Stimulated activated CD8-positive, alpha-beta memory T cell treated with anti-CD3 and anti-CD28 coated beads, Interleukin-7, amount 100 ng/mL, for 24 hours (primary cell): ENCODE measurements around the gene DMC1.
A peak's percentile ranks its signal among the peaks of the same experiment; 100 is the strongest.

Source experiments
- DNase-seq: peaks from one replicate; pipeline ENCODE4 v3.0.0-alpha.2; 2020; ENCODE audit warnings: low read depth

The DMC1 gene

GRCh38 chr22:38566726-38567504 is 3.1 kb downstream of the DMC1 start:
- DNase-seq: no peak

- no peak for DNase-seq
These were observed 4.5 kb downstream of the DMC1 start for GRCh38 chr22:38565441-38565840.

- no peak for DNase-seq
These were observed 5.3 kb downstream of the DMC1 start for GRCh38 chr22:38564669-38565068.

- no peak for DNase-seq
These were observed 15.7 kb downstream of the DMC1 start for GRCh38 chr22:38554281-38554680.

- no peak for DNase-seq
These were observed 20.7 kb downstream of the DMC1 start for GRCh38 chr22:38549101-38549894.

- DNase-seq: no peak
These were observed 29.3 kb downstream of the DMC1 start for GRCh38 chr22:38540701-38541100.

GRCh38 chr22:38531251-38531938 is 38.6 kb downstream of the DMC1 start:
- no peak for DNase-seq

GRCh38 chr22:38524429-38524828 is 45.6 kb downstream of the DMC1 start:
- no peak for DNase-seq

GRCh38 chr22:38523479-38523878 is 46.5 kb downstream of the DMC1 start:
- no peak for DNase-seq

GRCh38 chr22:38523029-38523428 is 47.0 kb downstream of the DMC1 start:
- DNase-seq: no peak

GRCh38 chr22:38519453-38520250 is 50.3 kb downstream of the DMC1 start:
- no peak for DNase-seq

GRCh38 chr22:38518620-38519019 is 51.4 kb downstream of the DMC1 start:
- no peak for DNase-seq

GRCh38 chr22:38513063-38513462 is 56.9 kb downstream of the DMC1 start:
- no peak for DNase-seq

- no peak for DNase-seq
These were observed 59.5 kb downstream of the DMC1 start for GRCh38 chr22:38510416-38510970.

GRCh38 chr22:38506118-38506962 is 63.6 kb downstream of the DMC1 start, which contains the start of gene DDX17:
Gene DDX17 (minus strand): TSS chr22:38506311.
- peak; percentile 86 for DNase-seq

GRCh38 chr22:38505541-38506117 is 64.4 kb downstream of the DMC1 start:
- DNase-seq: peak; percentile 38

- peak; percentile 12 for DNase-seq
These were observed 65.0 kb downstream of the DMC1 start for GRCh38 chr22:38504731-38505540.

- DNase-seq: no peak
These were observed 67.0 kb downstream of the DMC1 start for GRCh38 chr22:38503021-38503420.
